HEK293 (cell line): ENCODE measurements around the gene PRSS8.

Source experiments
- BCL11A ChIP-seq: fragments of 450-650 bp; formaldehyde crosslinking; IDR thresholded peaks from 2 replicates; pipeline ENCODE4 v1.5.1; 2016; ENCODE audit warnings: low read depth, missing biosample characterization, missing genetic modification characterization
- BCL6B ChIP-seq: fragments of 450-650 bp; formaldehyde crosslinking; IDR thresholded peaks from 2 replicates; pipeline ENCODE4 v1.5.1; 2017; ENCODE audit warnings: missing biosample characterization, missing genetic modification characterization
- HOXC10 ChIP-seq: sonication (generic); formaldehyde crosslinking; IDR thresholded peaks from 2 replicates; pipeline ENCODE4 v1.8.1; 2023; ENCODE audit warnings: mild to moderate bottlenecking, missing genetic modification reagents
- IKZF3 ChIP-seq: fragments of 450-650 bp; IDR thresholded peaks from 2 replicates; pipeline ENCODE4 v1.5.0; 2018; ENCODE audit warnings: missing biosample characterization, mild to moderate bottlenecking, missing genetic modification characterization, moderate library complexity
- KLF1 ChIP-seq: fragments of 450-650 bp; formaldehyde crosslinking; IDR thresholded peaks from 2 replicates; pipeline ENCODE4 v1.5.1; 2016; ENCODE audit warnings: missing biosample characterization, missing genetic modification characterization
- KLF8 ChIP-seq: fragments of 450-650 bp; formaldehyde crosslinking; IDR thresholded peaks from 2 replicates; pipeline ENCODE4 v1.5.1; 2016; ENCODE audit warnings: missing biosample characterization, missing genetic modification characterization
- MYNN ChIP-seq: fragments of 450-650 bp; formaldehyde crosslinking; IDR thresholded peaks from 2 replicates; pipeline ENCODE4 v1.5.1; 2016; ENCODE audit warnings: missing biosample characterization, missing genetic modification characterization, borderline replicate concordance
- MZF1 ChIP-seq: fragments of 450-650 bp; formaldehyde crosslinking; IDR thresholded peaks from 2 replicates; pipeline ENCODE4 v1.5.1; 2017; ENCODE audit warnings: missing biosample characterization, missing genetic modification characterization, borderline replicate concordance
- OVOL3 ChIP-seq: fragments of 450-650 bp; formaldehyde crosslinking; IDR thresholded peaks from 2 replicates; pipeline ENCODE4 v1.5.1; 2016; ENCODE audit warnings: missing biosample characterization, missing genetic modification characterization
- PATZ1 ChIP-seq: fragments of 450-650 bp; formaldehyde crosslinking; IDR thresholded peaks from 2 replicates; pipeline ENCODE4 v1.5.1; 2016; ENCODE audit warnings: missing biosample characterization, missing genetic modification characterization
- SETDB1 ChIP-seq: IDR thresholded peaks from one replicate; pipeline ENCODE4 v1.6.1; 2017; ENCODE audit warnings: mild to moderate bottlenecking, low read length, moderate library complexity, mixed read lengths; ENCODE audit not compliant: insufficient read length
- TCF7L2 ChIP-seq: IDR thresholded peaks from 2 replicates; pipeline ENCODE4 v1.6.1; 2011; ENCODE audit warnings: low read depth, mild to moderate bottlenecking, inconsistent platforms, low read length, moderate library complexity, borderline replicate concordance
- ZFHX2 ChIP-seq: fragments of 450-650 bp; formaldehyde crosslinking; conservative IDR thresholded peaks from 2 replicates; pipeline ENCODE4 v1.5.1; 2016; ENCODE audit warnings: missing biosample characterization, missing genetic modification characterization
- ZNF211 ChIP-seq: fragments of 450-650 bp; formaldehyde crosslinking; IDR thresholded peaks from 2 replicates; pipeline ENCODE4 v1.5.1; 2016; ENCODE audit warnings: low read depth, missing biosample characterization, missing genetic modification characterization
- ZNF248 ChIP-seq: fragments of 450-650 bp; formaldehyde crosslinking; IDR thresholded peaks from 2 replicates; pipeline ENCODE4 v1.5.1; 2017; ENCODE audit warnings: missing biosample characterization, missing genetic modification characterization
- ZNF280C ChIP-seq: fragments of 450-650 bp; formaldehyde crosslinking; IDR thresholded peaks from 2 replicates; pipeline ENCODE4 v1.5.1; 2016; ENCODE audit warnings: missing biosample characterization, missing genetic modification characterization
- ZNF324 ChIP-seq: fragments of 450-650 bp; formaldehyde crosslinking; IDR thresholded peaks from 2 replicates; pipeline ENCODE4 v1.5.1; 2016; ENCODE audit warnings: missing biosample characterization, missing genetic modification characterization
- ZNF354C ChIP-seq: fragments of 450-650 bp; formaldehyde crosslinking; IDR thresholded peaks from 2 replicates; pipeline ENCODE4 v1.5.1; 2016; ENCODE audit warnings: missing biosample characterization, missing genetic modification characterization, low read depth, borderline replicate concordance
- ZNF362 ChIP-seq: fragments of 450-650 bp; formaldehyde crosslinking; IDR thresholded peaks from 2 replicates; pipeline ENCODE4 v1.5.1; 2016; ENCODE audit warnings: missing biosample characterization, missing genetic modification characterization
- ZNF391 ChIP-seq: fragments of 450-650 bp; formaldehyde crosslinking; IDR thresholded peaks from 2 replicates; pipeline ENCODE4 v1.5.1; 2016; ENCODE audit warnings: low read depth, missing biosample characterization, missing genetic modification characterization, borderline replicate concordance
- ZNF544 ChIP-seq: fragments of 450-650 bp; formaldehyde crosslinking; IDR thresholded peaks from 2 replicates; pipeline ENCODE4 v1.5.0; 2017; ENCODE audit warnings: missing biosample characterization, missing genetic modification characterization
- ZNF558 ChIP-seq: fragments of 450-650 bp; formaldehyde crosslinking; IDR thresholded peaks from 2 replicates; pipeline ENCODE4 v1.5.1; 2016; ENCODE audit warnings: missing biosample characterization, missing genetic modification characterization
- ZNF561 ChIP-seq: fragments of 450-650 bp; IDR thresholded peaks from 2 replicates; pipeline ENCODE4 v1.5.1; 2018; ENCODE audit warnings: missing biosample characterization, missing genetic modification characterization, borderline replicate concordance
- ZNF623 ChIP-seq: fragments of 450-650 bp; formaldehyde crosslinking; IDR thresholded peaks from 2 replicates; pipeline ENCODE4 v1.5.1; 2016; ENCODE audit warnings: missing biosample characterization, missing genetic modification characterization
- ZNF629 ChIP-seq: fragments of 450-650 bp; formaldehyde crosslinking; IDR thresholded peaks from 2 replicates; pipeline ENCODE4 v1.5.1; 2017; ENCODE audit warnings: missing biosample characterization, missing genetic modification characterization
- ZNF664 ChIP-seq: fragments of 450-650 bp; formaldehyde crosslinking; IDR thresholded peaks from 2 replicates; pipeline ENCODE4 v1.5.1; 2016; ENCODE audit warnings: missing biosample characterization, missing genetic modification characterization
- ZNF777 ChIP-seq: fragments of 450-650 bp; formaldehyde crosslinking; IDR thresholded peaks from 2 replicates; pipeline ENCODE4 v1.5.1; 2017; ENCODE audit warnings: missing biosample characterization, missing genetic modification characterization, borderline replicate concordance
- ZNF792 ChIP-seq: fragments of 450-650 bp; formaldehyde crosslinking; IDR thresholded peaks from 2 replicates; pipeline ENCODE4 v1.5.1; 2016; ENCODE audit warnings: missing biosample characterization, missing genetic modification characterization
- ZSCAN18 ChIP-seq: fragments of 450-650 bp; formaldehyde crosslinking; IDR thresholded peaks from 2 replicates; pipeline ENCODE4 v1.5.1; 2016; ENCODE audit warnings: missing biosample characterization, missing genetic modification characterization
- ZSCAN23 ChIP-seq: fragments of 450-650 bp; formaldehyde crosslinking; IDR thresholded peaks from 2 replicates; pipeline ENCODE4 v1.5.1; 2016; ENCODE audit warnings: missing biosample characterization, missing genetic modification characterization
- ZSCAN30 ChIP-seq: fragments of 450-650 bp; IDR thresholded peaks from 2 replicates; pipeline ENCODE4 v1.5.1; 2018; ENCODE audit warnings: missing biosample characterization, mild to moderate bottlenecking, missing genetic modification characterization, moderate library complexity
- ZXDB ChIP-seq: fragments of 450-650 bp; formaldehyde crosslinking; IDR thresholded peaks from 2 replicates; pipeline ENCODE4 v1.5.1; 2016; ENCODE audit warnings: missing biosample characterization, missing genetic modification characterization

Gene PRSS8

GRCh38 chr16:31105677-31106213 lies 29.8 kb downstream of the PRSS8 start (continued):
- TF ChIP-seq MZF1 (tag by site-specific recombination) (no peak), ZNF280C (tag by site-specific recombination) (no peak), ZNF324 (tag by site-specific recombination) (0 out of 2 replicates have a peak, but pooled peaks have one; percentile 67), ZNF362 (tag by site-specific recombination) (peak; percentile 69), ZSCAN30 (tag by site-specific recombination) (peak; percentile 54), ZXDB (tag by site-specific recombination) (peak; percentile 75; the same call in 1 of the 2 replicates), ZNF623 (0 out of 2 replicates have a peak, but pooled peaks have one; percentile 14), ZNF561 (tag by site-specific recombination) (no peak), ZNF558 (tag by site-specific recombination) (no peak), HOXC10 (no peak), ZSCAN18 (tag by site-specific recombination) (no peak), ZFHX2 (tag by site-specific recombination) (0 out of 2 replicates have a peak, but pooled peaks have one; percentile 25), KLF1 (tag by site-specific recombination) (peak; percentile 27; the same call in 1 of the 2 replicates), ZNF777 (tag by site-specific recombination) (no peak), IKZF3 (tag by site-specific recombination) (no peak), ZNF248 (no peak), ZNF664 (tag by site-specific recombination) (no peak), MYNN (tag by site-specific recombination) (no peak), ZNF629 (tag by site-specific recombination) (peak; percentile 56; the same call in 1 of the 2 replicates), OVOL3 (tag by site-specific recombination) (no peak), ZNF354C (tag by site-specific recombination) (no peak), TCF7L2 (no peak), ZNF391 (tag by site-specific recombination) (no peak), KLF8 (tag by site-specific recombination) (peak; percentile 32; the same call in 1 of the 2 replicates), ZNF544 (no peak), ZSCAN23 (tag by site-specific recombination) (no peak), PATZ1 (tag by site-specific recombination) (peak; percentile 51; the same call in 1 of the 2 replicates), BCL6B (tag by site-specific recombination) (no peak), ZNF792 (no peak), BCL11A (tag by site-specific recombination) (peak; percentile 72; the same call in 1 of the 2 replicates), ZNF211 (no peak), SETDB1 (no peak)
